HL-60 (cell line): Measurements from ENCODE around the gene PAK4.

ENCODE experiments used
- GABPA ChIP-seq: IDR thresholded peaks from 2 replicates; pipeline ENCODE4 v1.6.1; 2012; ENCODE audit warnings: low read depth
- POLR2AphosphoS5 ChIP-seq: IDR thresholded peaks from 2 replicates; pipeline ENCODE4 v1.6.1; 2012; ENCODE audit warnings: low read depth
- TF ChIP-seq, protein P1 (sequence below): IDR thresholded peaks from one replicate; pipeline ENCODE4 v1.5.1; 2011; ENCODE audit warnings: low read length, control low read depth, inconsistent platforms; ENCODE audit not compliant: insufficient read depth

- TF ChIP-seq, protein P1, sequence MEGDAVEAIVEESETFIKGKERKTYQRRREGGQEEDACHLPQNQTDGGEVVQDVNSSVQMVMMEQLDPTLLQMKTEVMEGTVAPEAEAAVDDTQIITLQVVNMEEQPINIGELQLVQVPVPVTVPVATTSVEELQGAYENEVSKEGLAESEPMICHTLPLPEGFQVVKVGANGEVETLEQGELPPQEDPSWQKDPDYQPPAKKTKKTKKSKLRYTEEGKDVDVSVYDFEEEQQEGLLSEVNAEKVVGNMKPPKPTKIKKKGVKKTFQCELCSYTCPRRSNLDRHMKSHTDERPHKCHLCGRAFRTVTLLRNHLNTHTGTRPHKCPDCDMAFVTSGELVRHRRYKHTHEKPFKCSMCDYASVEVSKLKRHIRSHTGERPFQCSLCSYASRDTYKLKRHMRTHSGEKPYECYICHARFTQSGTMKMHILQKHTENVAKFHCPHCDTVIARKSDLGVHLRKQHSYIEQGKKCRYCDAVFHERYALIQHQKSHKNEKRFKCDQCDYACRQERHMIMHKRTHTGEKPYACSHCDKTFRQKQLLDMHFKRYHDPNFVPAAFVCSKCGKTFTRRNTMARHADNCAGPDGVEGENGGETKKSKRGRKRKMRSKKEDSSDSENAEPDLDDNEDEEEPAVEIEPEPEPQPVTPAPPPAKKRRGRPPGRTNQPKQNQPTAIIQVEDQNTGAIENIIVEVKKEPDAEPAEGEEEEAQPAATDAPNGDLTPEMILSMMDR = no peak
- TF ChIP-seq GABPA = no peak
- TF ChIP-seq POLR2AphosphoS5 = no peak
These were observed 26.5 kb downstream of the PAK4 start for GRCh38 chr19:39152066-39152465.
